Myocyte (in vitro differentiated cells): ENCODE data around the gene PPP1R18. TPM values are rescaled to one million over a fixed set of nuclear protein-coding genes. Genes with fewer than 3 reads are reported as not detected.
"Not testable (repeated sequence)": the region's sequence is repeated elsewhere in the genome, so short reads cannot be mapped to it uniquely, and the experiment has no call there.

Source experiments
- DNase-seq: peaks from one replicate; pipeline ENCODE4 v3.0.0-alpha.2; 2012; ENCODE audit warnings: low read depth
- total RNA-seq: library from RNA; depleted of rRNA; stranded (reverse); fragments of >200 nt; gene quantifications from 2 replicates; pipeline ENCODE4 v1.2.3, GENCODE V29; 2014

PPP1R18 gene
- total RNA-seq, 1 donor from 2014 or later = 103 TPM

GRCh38 chr6:30670760-30671527 lies 15.5 kb downstream of the PPP1R18 start:
- no peak for DNase-seq

GRCh38 chr6:30666300-30666699 lies 20.1 kb downstream of the PPP1R18 start:
- DNase-seq = not testable (repeated sequence)

- no peak for DNase-seq
Observed at GRCh38 chr6:30664994-30665767, 21.3 kb downstream of the PPP1R18 start.

GRCh38 chr6:30657922-30658321 lies 28.5 kb downstream of the PPP1R18 start:
- not testable (repeated sequence) for DNase-seq

- DNase-seq = no peak
Observed at GRCh38 chr6:30657454-30657853, 29.0 kb downstream of the PPP1R18 start.

GRCh38 chr6:30656513-30656912 lies 29.9 kb downstream of the PPP1R18 start:
- DNase-seq = no peak

- DNase-seq = no peak
Observed at GRCh38 chr6:30655743-30656094, 30.7 kb downstream of the PPP1R18 start.

GRCh38 chr6:30654798-30655742 lies 31.4 kb downstream of the PPP1R18 start:
- DNase-seq = no peak

- no peak for DNase-seq
Observed at GRCh38 chr6:30651143-30651542, 35.3 kb downstream of the PPP1R18 start.

GRCh38 chr6:30647242-30648116 lies 39.0 kb downstream of the PPP1R18 start:
- peak; percentile 73 for DNase-seq

- peak; percentile 91 for DNase-seq
Observed at GRCh38 chr6:30646450-30647241, 39.8 kb downstream of the PPP1R18 start, which contains the start of gene C6orf136. C6orf136 (plus strand) TSS chr6:30647133; CDS start chr6:30647232, 99 bp downstream.

- DNase-seq = no peak
Observed at GRCh38 chr6:30645989-30646388, 40.5 kb downstream of the PPP1R18 start.

- no peak for DNase-seq
Observed at GRCh38 chr6:30644769-30645168, 41.7 kb downstream of the PPP1R18 start.

- DNase-seq = no peak
Observed at GRCh38 chr6:30643656-30644055, 42.8 kb downstream of the PPP1R18 start.

- DNase-seq = no peak
Observed at GRCh38 chr6:30641048-30641447, 45.4 kb downstream of the PPP1R18 start.

GRCh38 chr6:30640481-30640880 lies 46.0 kb downstream of the PPP1R18 start:
- DNase-seq = no peak

GRCh38 chr6:30635834-30636233 lies 50.6 kb downstream of the PPP1R18 start:
- DNase-seq = no peak

GRCh38 chr6:30626484-30627366 lies 59.7 kb downstream of the PPP1R18 start, which contains the start of gene ATAT1:
ATAT1 (plus strand) TSS chr6:30626874.
- DNase-seq = peak; percentile 90
